ENCODE results near the gene KIF2C. TPM values are rescaled to one million over a fixed set of nuclear protein-coding genes. Genes with fewer than 3 reads are reported as not detected.

KIF2C gene
- total RNA-seq, 1 experiment from 2014 or later: 92.6 TPM

- TF ChIP-seq ATF3 (IDR thresholded peaks at IDR 0.05) (no peak), ZFX (IDR thresholded peaks at IDR 0.05) (0 out of 2 replicates have a peak, but pooled peaks have one; percentile 16), REST (IDR thresholded peaks at IDR 0.05; ENCODE audit: low read depth) (no peak), YY1 (IDR thresholded peaks at IDR 0.05; ENCODE audit: extremely low read depth, insufficient replicate concordance, low read depth, low read length) (peak; percentile 74), POLR2AphosphoS5 (IDR thresholded peaks at IDR 0.05; ENCODE audit: low read depth, low read length) (peak; percentile 70; the same call in 1 of the 2 replicates), SP1 (IDR thresholded peaks at IDR 0.05; ENCODE audit: low read depth) (no peak)
- Histone ChIP-seq H3K4me3 (replicated peaks in 1 of 2; ENCODE audit: low read depth in 1 of 2, low read length in 2 of 2) (peak within 1 kb of the TSS; percentile 30 to 32), H3K9me2 (ENCODE audit: insufficient read depth) (no peaks in the 10 kb centered on the region), H4K20me1 (ENCODE audit: insufficient read depth) (no peaks in the 10 kb centered on the region), H3K4me1 (ENCODE audit: control insufficient read depth in 1 of 2, insufficient read depth in 2 of 2, low read length in 2 of 2) (peaks cover 59 to 98% of the 10 kb centered on the region in 2 experiments), H3K9ac (ENCODE audit: low read length) (peak within 1 kb of the TSS; percentile 73), H3K36me3 (ENCODE audit: control insufficient read depth in 1 of 2, insufficient read depth in 2 of 2, low read length in 2 of 2) (peaks cover 3 to 45% of the 10 kb centered on the region in 2 experiments; a peak in 3 of 4 replicates), H3K27ac (ENCODE audit: low read depth, low read length) (peak within 1 kb of the TSS; percentile 98), H3K4me2 (ENCODE audit: low read length) (peak within 1 kb of the TSS; percentile 68), H3K79me2 (ENCODE audit: insufficient read depth, low read length) (peaks cover 36% of the 10 kb centered on the region), H3K9me3 (ENCODE audit: control insufficient read depth in 1 of 2, insufficient read depth in 1 of 2, low read depth in 1 of 2, low read length in 2 of 2) (no peaks in the 10 kb centered on the region), H3K27me3 (ENCODE audit: insufficient read depth, low read length) (no peaks in the 10 kb centered on the region), H2AFZ (ENCODE audit: low read depth, low read length, poor library complexity, severe bottlenecking) (no peak within 1 kb of the TSS)
- DNase-seq (ENCODE audit: low read depth, low spot score) (no peak), ATAC-seq (peak; percentile 7)
- ChIA-PET CTCF (no interaction called here), RAD21 (ENCODE audit: low non-redundant PET in 1 of 2, low total read pairs in 2 of 2, uncharacterized antibody in 2 of 2, unreplicated experiment in 2 of 2) (no interaction called here), POLR2A (interaction anchor here (0.6 to 8.0 kb wide), 9 partner anchors 8 to 715 kb away, joined by 3 to 200 read pairs (median 8); partner anchors contain the start of genes BEST4, HECTD3, PRDX1 and RNU5D-1)
- BruUV-seq (replicated peaks): TSS peak; percentile 93
- intact Hi-C loops (cut with micrococcal nuclease): no loop called here
Observed at GRCh38 chr1:44806704-44807363, 67.2 kb downstream of the KIF2C start, which contains the start of gene DYNLT4. DYNLT4 (minus strand) TSS chr1:44807351; CDS start chr1:44806668, 683 bp downstream.
